MM.1S (cell line): ENCODE results near the gene USP13.

Source experiments
- EZH2 ChIP-seq: fragments of 300-600 bp; sonication (generic); optimal IDR thresholded peaks from 2 replicates; pipeline ENCODE3; 2017; ENCODE audit warnings: low read depth, mild to moderate bottlenecking, antibody characterized with exemption, low read length, mixed read lengths
- EZH2phosphoT487 ChIP-seq: fragments of 300-600 bp; sonication (generic); IDR thresholded peaks from 2 replicates; pipeline ENCODE4 v1.6.1; 2018; ENCODE audit warnings: antibody characterized with exemption, low read length
- TF ChIP-seq, protein P1 (sequence below): fragments of 300-600 bp; sonication (generic); IDR thresholded peaks from 2 replicates; pipeline ENCODE4 v1.5.1; 2016; ENCODE audit warnings: antibody characterized with exemption, low read length, mixed read lengths

DNA sequence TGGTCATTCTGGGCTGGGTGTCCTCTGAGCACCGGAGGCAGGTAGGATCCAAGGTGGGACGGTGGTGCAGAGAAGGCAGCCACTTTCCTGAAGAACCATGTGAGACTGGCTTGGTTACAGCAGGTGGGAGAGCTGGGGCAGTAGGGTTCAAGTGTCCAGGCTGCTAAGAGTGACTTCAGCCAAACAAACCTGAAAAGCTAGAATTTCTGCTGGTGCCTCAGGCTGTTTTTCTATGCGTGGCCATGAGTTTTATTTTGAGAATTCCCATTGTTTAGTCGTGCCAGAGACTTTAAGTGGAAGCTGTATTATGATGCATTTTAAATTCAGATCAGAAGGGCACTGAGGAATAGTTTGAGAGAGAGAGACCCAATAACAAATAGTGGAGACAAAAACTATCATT is 20.1 kb downstream of the USP13 start:
- TF ChIP-seq, protein P1, sequence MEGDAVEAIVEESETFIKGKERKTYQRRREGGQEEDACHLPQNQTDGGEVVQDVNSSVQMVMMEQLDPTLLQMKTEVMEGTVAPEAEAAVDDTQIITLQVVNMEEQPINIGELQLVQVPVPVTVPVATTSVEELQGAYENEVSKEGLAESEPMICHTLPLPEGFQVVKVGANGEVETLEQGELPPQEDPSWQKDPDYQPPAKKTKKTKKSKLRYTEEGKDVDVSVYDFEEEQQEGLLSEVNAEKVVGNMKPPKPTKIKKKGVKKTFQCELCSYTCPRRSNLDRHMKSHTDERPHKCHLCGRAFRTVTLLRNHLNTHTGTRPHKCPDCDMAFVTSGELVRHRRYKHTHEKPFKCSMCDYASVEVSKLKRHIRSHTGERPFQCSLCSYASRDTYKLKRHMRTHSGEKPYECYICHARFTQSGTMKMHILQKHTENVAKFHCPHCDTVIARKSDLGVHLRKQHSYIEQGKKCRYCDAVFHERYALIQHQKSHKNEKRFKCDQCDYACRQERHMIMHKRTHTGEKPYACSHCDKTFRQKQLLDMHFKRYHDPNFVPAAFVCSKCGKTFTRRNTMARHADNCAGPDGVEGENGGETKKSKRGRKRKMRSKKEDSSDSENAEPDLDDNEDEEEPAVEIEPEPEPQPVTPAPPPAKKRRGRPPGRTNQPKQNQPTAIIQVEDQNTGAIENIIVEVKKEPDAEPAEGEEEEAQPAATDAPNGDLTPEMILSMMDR = no peak
- TF ChIP-seq EZH2 (no peak), EZH2phosphoT487 (no peak)
